Hematopoietic multipotent progenitor cell treated with erythropoietin and hydrocortisone succinate and interleukin-3 and kit ligand, for 17 days (in vitro differentiated cells): ENCODE measurements around the gene TOP2A.
"Not testable (repeated sequence)": the region's sequence is repeated elsewhere in the genome, so short reads cannot be mapped to it uniquely, and the experiment has no call there.

ENCODE experiments used
- DNase-seq: peaks from one replicate; pipeline ENCODE4 v3.0.0-alpha.2; 2015; ENCODE audit warnings: low spot score

Gene TOP2A

DNA sequence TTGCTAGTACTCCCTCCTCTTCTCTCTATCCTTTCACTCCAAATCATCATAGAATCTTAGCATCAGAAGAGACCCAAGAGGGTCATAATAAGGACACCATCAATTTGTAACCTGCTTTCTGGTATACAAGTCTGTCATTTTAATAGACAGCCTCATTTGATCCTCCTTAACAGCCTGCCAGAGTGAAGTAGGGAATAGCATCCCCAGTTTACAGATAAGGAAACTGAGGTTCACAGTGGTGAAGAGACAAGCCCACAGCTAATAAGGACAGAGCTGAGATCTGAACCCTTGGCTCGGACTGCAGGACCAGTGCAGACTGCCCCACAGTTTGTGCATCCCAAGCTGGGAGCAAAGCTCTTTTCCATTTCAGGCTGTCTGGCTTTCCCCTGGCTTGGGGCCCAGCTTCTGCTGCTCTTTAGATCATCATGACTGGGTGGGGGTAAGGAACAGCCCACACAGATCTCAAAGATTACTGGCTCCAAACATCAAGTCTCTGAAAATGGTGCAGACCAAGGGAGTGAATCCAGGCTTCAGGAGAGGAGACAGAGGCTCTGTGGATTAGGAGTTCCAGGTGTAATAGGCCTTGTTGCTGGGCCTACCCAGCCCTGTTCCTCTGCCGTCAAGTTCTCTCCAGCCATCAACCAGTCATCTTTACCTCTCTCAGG is 15.3 kb upstream of the TOP2A start:
- DNase-seq: no peak

DNA sequence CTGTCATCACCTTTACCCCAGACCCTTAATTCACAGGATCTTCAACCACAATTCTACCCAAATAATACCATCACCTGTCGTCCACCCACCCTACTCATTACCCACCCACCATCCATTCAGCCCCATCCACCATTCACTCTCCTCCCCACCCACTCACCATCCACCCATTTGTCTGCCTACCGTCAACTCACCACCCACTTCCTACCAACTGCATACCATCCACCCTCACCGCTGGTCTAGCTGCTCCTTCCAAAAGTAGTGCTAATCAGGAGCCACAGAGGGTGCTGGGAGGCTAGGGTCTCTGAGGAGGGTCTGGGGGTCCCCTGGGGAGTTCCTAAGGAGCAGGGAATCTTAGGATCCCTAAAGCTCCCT is 13.5 kb upstream of the TOP2A start:
- no peak for DNase-seq

DNA sequence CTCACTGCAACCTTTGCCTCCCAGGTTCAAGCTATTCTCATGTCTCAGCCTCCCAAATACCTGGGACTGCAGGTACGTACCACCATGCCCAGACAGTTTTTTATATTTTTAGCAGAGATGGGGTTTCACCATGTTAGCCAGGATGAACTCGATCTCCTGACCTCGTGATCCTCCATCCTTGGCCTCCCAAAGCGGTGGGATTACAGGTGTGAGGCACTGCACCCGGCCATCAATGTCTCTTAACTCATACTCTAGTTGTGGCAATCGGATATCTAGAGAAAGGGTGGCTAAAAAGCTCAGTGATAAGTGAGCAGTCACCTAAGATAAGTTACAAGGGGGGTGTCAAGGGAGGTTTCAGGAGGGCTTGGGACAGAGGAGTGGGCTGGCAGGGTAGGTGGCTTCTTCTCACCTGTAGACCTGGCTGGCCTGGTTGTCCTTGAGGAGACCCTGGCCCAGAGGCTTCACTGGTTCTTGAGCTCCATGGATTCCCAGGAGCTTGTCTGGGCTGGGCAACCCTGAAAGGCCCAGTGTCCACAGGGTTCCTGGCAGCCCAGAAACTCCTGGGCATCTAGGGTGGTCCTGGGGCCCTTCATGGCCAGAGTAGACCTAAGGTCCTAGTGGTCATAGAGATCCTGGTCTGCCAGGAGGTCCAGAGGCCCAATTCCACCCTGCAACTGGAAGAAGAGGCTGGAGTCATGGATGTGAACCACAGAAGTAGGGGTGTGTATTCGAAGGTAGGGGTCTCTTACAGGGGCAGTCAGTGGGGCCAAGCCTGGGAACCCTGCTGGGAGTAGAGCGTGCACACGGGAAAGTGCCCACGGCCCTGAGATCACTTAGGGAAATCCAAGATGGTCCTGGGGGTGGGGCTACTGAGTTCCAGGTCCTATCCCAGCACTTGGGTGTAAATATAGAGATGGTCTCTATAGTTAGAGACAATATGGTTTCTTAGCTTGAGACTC is 12.9 kb upstream of the TOP2A start:
- DNase-seq: no peak

DNA sequence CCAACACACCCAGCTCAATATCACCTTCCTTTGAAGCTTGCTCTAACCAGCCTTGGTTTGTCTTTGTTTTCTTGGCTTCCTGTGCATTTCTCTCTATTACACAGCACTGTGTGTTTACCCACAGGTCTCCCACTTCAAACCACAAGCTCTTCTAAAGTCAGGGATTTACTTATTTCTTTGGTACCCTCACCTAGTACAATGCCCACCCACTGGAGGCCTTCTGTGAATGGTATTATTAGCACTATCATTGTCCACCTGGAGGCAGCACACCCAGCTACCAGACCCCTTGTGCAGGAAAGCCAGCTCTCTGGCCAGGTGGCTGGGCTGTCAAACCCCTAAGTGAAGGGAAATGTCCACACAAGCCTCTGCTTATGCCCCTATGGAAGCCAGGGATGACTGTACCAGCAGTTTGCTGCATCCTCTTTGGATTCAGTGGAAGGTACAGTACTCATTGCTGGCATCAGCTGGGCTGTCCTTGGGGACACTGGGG is 9.4 kb upstream of the TOP2A start:
- no peak for DNase-seq

DNA sequence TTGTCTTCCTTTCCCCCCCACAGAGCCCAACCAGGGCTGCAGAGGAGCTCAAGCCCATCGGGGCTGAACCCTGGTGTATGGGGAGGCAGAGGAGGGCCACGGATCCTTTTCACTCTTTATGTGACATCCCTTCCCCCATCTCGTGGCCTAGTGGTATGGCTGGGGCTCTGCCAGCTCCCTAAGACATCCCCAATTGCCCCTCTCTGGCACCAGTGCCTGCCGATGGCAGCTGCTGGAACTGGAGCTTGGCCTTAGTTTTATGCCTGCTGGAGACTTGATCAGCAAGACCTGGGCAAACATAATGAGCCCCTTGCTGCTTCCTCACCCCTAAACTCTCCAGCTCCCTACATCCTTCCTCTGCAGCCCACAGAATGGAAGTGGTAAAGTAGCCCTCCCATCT is 8.0 kb upstream of the TOP2A start:
- no peak for DNase-seq

DNA sequence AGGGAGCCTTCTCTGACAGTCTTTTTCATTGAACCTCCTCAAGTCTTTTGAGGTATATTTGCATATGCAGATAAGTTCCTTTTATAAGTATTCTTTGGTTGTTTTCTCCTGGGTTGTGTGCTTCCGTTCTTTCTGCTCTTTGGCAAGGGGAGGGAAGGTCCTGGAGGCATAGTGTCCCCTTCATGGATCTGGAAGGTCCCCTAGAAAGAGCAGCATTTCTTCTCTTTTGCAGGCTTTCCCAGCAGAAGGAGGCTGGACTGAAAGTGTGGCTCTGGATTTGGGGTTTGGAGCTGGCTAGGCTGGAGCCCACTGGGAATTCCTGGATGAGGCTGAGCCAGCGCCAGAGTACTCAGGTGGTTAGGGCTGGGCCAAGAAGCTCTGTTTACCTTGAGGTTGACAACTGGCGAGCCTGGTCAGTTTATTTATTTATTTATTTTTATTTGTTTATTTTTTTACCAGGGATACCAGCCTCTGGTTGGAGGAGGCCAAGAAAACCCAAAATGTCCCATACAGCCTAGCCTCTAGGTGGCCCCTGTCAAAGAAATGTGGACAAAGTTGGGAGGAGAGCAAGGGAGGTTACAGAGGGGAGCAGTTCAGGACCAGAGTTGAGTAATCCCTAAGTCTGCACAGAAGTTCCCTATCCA is 5.4 kb upstream of the TOP2A start:
- no peak for DNase-seq

DNA sequence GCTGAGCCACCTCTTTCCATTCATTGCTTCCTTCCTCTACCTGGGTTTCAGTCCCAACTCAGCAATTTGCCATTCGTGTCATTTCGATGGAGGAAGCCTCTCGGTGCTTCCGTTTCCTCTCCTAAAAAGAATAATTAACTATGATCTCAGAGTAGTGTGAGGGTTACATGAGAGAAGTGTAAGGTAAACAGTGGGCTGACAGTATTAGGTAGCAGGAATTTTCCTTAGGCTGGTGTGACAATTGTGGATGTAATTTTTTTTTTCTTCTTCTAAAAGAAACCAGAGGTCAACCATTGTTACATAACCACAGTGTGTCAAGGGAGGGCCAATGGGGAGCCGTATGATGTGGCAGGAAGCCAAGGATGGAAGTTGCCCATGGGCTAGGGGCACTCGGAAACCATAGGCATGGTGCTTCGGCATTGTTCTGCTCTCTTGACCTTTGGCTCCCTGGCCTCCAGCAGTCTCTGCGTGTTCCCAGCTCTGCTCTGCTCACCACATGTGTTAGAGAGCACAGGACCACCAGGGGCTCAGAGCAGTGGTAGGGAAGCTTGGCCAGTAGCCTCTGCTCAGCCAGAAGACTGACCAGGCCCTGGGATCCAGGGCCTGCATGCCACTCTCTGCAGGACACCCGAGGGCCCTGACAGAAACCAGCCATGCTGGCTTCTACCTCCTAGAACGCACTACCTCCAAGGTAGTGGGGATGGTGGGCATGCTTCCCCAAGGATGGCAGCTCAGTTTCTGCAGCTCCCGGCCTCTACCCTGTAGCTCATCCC is 2.0 kb upstream of the TOP2A start:
- DNase-seq: no peak

DNA sequence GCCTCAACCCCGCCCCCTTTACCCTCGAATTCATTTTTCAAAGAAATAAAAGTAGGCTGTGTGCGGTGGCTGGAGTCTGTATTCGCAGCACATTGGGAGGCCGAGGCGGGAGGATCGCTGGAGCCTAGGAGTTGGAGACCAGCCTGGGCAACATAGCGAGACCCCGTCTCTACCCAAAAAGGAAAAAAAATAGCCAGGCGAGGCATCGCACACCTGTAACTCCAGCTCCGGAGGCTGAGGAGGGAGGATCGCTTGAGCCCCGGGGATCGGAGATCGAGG is 671 bp upstream of the TOP2A start:
- no peak for DNase-seq

DNA sequence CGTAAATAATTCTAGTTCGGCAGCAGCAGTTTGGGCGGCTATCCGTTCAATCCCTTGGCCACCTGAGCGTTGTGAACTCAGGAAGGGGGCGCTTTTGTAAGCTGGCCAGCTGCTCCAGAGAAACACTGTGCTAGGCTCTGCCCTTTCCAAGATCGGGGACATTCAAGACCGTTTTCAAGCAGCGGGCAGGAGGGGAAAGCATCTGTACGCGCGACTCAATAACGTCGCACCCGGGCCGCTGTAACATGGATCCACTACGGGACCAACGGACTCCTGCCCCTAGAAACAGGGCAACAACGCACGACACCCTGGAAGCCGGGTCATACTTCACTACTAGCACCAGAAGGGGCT is 463 bp downstream of the TOP2A start:
- no peak for DNase-seq

DNA sequence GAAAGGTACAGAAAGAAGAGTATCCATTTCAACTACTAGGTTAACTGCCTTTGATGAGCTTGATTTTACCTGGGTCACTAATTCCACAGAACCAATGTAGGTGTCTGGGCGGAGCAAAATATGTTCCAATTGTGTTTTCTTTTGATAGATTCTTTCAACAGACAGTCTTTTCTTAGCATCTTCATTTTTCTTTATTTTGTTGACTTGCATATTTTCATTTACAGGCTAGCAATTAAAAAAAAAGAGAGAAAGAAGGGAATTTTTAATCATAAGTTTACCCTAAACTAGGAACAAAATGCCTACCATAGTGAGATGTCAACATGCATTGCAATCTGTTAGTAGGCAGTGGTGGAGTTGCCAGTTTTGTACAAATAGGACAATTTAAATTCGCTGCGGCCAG is 1.0 kb downstream of the TOP2A start:
- DNase-seq: no peak

DNA sequence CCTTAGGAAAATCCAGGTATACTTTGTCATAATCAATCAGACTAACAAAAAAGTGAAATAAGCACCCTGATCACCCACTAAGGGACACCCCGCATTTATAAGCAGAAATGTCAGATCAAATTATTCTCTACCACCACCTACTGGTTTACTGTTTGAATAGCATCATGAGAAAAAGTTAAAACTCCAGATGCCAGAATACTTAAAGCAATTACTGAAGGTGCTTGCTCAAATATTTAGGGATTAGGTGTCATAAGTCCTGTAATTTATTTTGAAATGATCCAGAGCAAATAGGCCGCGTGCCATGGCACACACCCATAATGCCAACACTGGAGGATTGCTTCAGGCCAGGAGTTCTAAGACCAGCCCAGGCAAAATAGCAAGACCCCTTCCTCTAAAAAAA is 2.3 kb downstream of the TOP2A start:
- peak; percentile 56 for DNase-seq

DNA sequence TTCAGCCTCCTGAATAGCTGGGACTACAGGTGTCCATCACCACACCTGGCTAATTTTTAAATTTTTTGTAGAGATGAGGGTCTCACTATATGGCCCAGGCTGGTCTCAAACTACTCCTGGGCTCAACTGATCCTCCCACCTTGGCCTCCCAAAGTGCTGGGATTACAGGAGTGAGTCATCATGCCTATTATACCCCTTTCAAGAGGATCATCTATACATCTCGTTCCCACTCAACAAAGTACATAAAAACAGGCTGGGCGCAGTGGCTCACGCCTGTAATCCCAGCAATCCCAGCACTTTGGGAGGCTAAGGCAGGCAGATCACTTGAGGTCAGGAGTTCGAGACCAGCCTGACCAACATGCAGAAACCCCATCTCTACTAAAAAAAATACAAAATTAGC is 3.4 kb downstream of the TOP2A start:
- DNase-seq: not testable (repeated sequence)

DNA sequence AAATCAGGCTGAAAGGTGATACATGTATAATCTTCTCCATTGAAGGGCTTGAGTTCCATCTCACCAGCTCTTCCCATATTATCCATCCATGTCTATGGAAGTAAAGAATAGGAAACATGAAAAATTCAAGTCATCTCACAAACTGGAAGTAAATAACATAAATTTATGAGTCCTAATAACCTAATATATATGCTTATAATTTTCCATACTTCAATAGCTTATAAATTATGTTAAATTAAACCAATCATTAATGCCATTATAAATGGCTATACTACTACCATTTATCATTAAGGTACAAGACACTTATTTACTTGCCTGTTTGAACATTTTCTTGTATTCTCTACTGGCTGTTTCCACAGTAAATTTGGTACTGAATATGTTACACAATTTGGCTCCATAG is 4.8 kb downstream of the TOP2A start:
- no peak for DNase-seq

DNA sequence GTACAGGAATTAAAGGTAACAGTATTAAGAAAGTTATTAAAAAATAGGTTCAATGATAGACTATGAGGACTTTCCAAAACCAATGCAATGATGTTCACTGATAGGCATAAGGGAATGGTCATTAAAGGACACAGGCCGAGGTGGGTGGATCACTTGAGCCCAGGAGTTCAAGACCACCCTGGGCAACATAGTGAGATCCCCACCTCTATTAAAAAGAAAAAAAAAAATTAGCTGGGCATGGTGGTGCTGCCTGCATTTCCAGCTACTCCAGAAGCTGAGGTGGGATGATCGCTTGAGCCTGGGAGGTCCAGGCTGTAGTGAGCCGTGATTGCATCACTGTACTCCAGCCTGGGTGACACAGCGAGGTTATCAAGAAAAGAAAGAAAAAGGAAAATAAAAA is 5.9 kb downstream of the TOP2A start:
- no peak for DNase-seq

DNA sequence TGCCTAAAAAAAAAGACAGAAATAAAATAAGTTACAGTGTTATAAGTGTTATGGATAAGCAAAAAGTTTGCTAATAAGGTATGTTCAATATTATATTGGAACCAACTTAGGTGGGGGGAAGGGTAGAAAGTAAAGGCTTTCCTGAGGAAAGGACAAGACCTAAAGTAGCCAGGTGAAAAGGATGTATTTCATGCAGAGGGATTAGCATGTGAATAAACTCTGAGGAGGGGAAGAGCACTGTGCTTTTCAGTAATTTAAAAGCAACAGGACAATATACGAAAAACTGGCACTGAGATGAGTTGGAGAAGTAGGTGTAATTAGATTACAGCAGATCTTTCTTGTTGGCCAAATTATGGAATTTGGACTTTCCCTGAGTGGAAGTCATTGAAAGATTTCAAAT is 7.6 kb downstream of the TOP2A start:
- no peak for DNase-seq

DNA sequence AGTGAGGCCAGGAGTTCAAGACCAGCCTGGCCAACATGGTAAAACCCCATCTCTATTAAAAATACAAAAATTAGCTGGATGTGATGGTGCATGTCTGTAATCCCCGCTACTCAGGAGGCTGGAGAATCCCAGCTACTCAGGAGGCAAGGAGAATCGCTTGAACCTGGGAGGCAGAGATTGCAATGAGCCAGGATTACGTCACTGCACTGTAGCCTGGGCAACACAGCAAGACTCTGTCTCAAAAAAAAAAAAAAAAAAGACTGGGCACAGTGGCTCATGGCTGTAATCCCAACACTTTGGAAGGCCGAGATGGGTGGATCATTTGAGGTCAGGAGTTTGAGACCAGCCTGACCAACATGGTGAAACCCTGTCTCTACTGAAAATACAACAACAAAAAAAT is 8.2 kb downstream of the TOP2A start:
- DNase-seq: not testable (repeated sequence)

DNA sequence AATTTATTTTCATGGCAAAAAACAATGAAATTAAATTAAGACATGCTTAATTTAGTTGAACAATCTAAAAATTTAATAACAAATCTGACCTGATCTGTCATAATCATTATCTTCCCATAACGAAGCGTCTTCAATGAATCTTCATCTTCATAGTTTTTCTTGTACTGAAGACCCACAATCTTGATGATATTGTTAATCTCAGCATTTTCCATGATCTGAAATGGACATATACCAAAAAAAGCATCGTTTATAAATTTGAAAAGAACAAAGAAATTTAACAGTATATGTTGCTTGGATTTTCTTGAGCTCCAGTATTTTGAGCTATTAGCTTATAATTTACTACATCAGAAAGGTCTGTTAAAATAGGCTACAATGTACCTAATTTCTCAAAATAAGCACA is 10.2 kb downstream of the TOP2A start:
- DNase-seq: no peak

DNA sequence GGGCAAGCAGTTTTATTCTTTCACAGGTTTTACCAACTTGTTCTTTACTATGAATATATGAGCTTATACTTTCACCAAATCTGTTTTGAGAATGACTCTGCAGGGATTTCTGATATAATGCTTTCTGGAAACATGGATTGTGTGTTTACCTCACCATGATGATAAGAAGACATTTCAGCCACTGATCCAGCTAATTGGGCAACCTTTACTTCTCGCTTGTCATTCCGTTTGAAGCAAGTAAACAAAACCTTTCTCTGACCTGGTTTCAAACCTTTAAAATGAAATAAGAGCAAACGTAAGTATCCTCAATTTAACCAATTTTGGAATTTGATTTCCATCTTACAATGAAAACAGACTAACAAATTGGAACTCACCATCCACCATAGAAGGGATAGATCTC is 13.7 kb downstream of the TOP2A start:
- DNase-seq: no peak

DNA sequence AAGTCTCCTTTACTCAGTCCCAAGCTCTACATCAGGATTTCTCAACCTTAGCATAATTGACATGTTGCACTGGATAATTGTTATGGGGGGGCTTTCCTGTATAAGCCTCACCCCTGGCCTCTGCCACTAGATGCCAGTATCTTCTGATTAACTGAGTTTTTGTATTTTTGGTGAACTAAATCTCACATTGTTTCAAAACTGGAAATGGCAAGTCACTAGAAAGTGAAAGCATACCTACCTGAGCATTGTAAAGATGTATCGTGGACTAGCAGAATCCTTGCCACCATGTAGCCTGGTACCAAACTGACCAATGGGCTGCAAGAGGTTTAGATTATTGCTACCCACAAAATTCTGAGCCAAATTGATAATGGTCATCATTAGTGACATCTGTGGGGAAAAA is 15.0 kb downstream of the TOP2A start:
- DNase-seq: no peak

DNA sequence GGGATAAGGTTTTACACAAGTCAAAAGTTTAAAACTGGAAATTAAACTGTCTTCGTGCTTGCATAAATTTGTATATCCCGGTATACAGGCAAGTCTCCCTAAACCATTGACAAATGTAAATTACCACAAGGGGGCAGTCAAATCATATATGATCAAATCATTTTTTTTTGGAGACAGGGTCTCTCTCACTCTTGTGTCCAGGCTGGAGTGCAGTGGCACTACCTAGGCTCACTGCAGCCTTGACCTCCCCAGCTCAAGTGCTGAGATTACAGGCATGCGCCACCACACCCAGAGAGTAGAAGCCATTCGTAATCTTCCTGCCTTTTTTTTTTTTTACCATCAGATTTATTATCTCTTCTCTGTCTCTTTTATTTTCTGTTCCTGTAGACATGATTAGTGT is 18.5 kb downstream of the TOP2A start:
- peak; percentile 58 for DNase-seq

DNA sequence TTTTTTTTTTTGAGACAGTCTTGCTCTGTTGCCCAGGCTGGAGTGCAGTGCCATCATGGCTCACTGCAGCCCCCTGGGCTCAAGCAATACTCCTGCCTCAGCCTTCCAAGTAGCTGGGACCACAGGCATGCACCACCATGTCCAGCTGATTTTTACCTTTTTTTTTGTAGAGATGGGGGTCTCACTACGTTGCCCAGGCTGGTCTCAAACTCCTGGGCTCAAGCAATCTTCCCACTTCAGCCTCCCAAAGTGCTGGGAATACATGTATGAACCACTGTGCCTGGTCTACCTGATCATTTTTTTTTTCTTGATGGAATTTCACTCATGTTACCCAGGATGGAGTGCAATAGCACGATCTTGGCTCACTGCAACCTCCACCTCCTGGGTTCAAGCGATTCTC is 31.1 kb downstream of the TOP2A start:
- DNase-seq: not testable (repeated sequence)

DNA sequence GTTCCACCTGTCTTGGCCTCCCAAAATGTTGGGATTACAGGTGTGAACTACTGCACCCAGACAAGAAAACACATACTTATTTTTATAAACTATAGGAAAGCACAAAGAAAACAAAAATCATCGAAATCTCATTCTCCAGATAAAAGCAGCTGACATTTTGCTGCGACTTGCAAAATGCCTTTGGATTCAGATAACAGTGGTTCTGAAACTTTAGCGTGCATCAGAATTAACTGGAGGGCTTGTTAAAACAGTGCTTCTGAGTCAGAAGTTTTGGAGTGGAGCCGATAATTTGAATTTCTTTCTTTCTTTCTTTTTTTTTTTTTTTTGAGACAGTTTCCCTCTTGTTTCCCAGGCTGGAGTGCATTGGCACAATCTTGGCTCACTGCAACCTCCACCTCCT is 35.4 kb downstream of the TOP2A start:
- no peak for DNase-seq

DNA sequence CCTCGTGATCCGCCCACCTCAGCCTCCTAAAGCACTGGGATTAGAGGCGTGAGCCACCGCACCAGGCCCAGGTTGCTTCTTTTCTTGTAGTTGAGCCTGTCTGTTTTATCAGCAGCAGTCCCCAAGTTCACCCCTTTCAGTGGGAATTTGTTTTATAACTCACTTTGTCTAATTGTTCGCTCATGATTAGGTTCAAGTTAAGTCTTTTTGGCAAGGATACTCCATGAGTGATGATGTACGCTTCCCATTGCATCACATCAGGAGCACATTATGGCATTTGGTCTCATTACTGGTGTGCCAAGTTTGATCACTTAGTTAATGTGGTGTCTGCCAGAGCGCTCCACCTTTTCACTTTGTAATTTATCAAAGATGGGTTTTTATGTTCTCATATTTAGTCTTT is 38.7 kb downstream of the TOP2A start:
- no peak for DNase-seq
